ENCODE data around the gene PTGIS. TPM values are rescaled to one million over a fixed set of nuclear protein-coding genes. Genes with fewer than 3 reads are reported as not detected.
A peak's percentile ranks its signal among the peaks of the same experiment; 100 is the strongest.
"Not testable (repeated sequence)": the region's sequence is repeated elsewhere in the genome, so short reads cannot be mapped to it uniquely, and the experiment has no call there.

The PTGIS gene
- 13.6 and 15.3 TPM in 2 replicates for total RNA-seq (2014; rRNA removed; shearing (Covaris generic))

GRCh38 chr20:49567421-49568277 is at the start of gene PTGIS:
Gene PTGIS, minus strand, starts transcription at chr20:49568137. Its CDS starts 21 bp downstream, at chr20:49568116.
- in situ Hi-C loops (cut with HindIII; ENCODE audit: low sequenced_read_pairs): no loop called here
- no peak for DNase-seq (ENCODE audit: low spot score)

GRCh38 chr20:49617394-49617793 is 49.5 kb upstream of the PTGIS start:
- DNase-seq (ENCODE audit: low spot score); in situ Hi-C loops (cut with HindIII; ENCODE audit: low sequenced_read_pairs): not testable (repeated sequence)

GRCh38 chr20:49616154-49617007 is 48.4 kb upstream of the PTGIS start:
- no peak for DNase-seq (ENCODE audit: low spot score)
- in situ Hi-C loops (cut with HindIII; ENCODE audit: low sequenced_read_pairs): no loop called here

- in situ Hi-C loops (cut with HindIII; ENCODE audit: low sequenced_read_pairs): no loop called here
- DNase-seq (ENCODE audit: low spot score): no peak
Measured at GRCh38 chr20:49615401-49616153, 47.6 kb upstream of the PTGIS start.

GRCh38 chr20:49615051-49615400 is 47.1 kb upstream of the PTGIS start:
- DNase-seq (ENCODE audit: low spot score); in situ Hi-C loops (cut with HindIII; ENCODE audit: low sequenced_read_pairs): not testable (repeated sequence)

- DNase-seq (ENCODE audit: low spot score): no peak
- in situ Hi-C loops (cut with HindIII; ENCODE audit: low sequenced_read_pairs): no loop called here
Measured at GRCh38 chr20:49614338-49615050, 46.6 kb upstream of the PTGIS start.

- in situ Hi-C loops (cut with HindIII; ENCODE audit: low sequenced_read_pairs): no loop called here
- peak; percentile 30 for DNase-seq (ENCODE audit: low spot score)
Measured at GRCh38 chr20:49612127-49612738, 44.3 kb upstream of the PTGIS start.

- in situ Hi-C loops (cut with HindIII; ENCODE audit: low sequenced_read_pairs): not testable (repeated sequence)
Measured at GRCh38 chr20:49611539-49612126, 43.7 kb upstream of the PTGIS start.

GRCh38 chr20:49610691-49611538 is 43.0 kb upstream of the PTGIS start:
- DNase-seq (ENCODE audit: low spot score): peak; percentile 70
- in situ Hi-C loops (cut with HindIII; ENCODE audit: low sequenced_read_pairs): no loop called here

More at GRCh38 chr20:49611539-49612126, 43.7 kb upstream of the PTGIS start:
- not testable (repeated sequence) for DNase-seq (ENCODE audit: low spot score)

- peak; percentile 78 for DNase-seq (ENCODE audit: low spot score)
- in situ Hi-C loops (cut with HindIII; ENCODE audit: low sequenced_read_pairs): no loop called here
Measured at GRCh38 chr20:49608752-49609670, 41.1 kb upstream of the PTGIS start.

GRCh38 chr20:49607568-49607967 is 39.6 kb upstream of the PTGIS start:
- in situ Hi-C loops (cut with HindIII; ENCODE audit: low sequenced_read_pairs): no loop called here
- no peak for DNase-seq (ENCODE audit: low spot score)

- in situ Hi-C loops (cut with HindIII; ENCODE audit: low sequenced_read_pairs): no loop called here
- peak; percentile 86 for DNase-seq (ENCODE audit: low spot score)
Measured at GRCh38 chr20:49603209-49603627, 35.3 kb upstream of the PTGIS start.

- no peak for DNase-seq (ENCODE audit: low spot score)
- in situ Hi-C loops (cut with HindIII; ENCODE audit: low sequenced_read_pairs): no loop called here
Measured at GRCh38 chr20:49602345-49603208, 34.6 kb upstream of the PTGIS start.

- no peak for DNase-seq (ENCODE audit: low spot score)
Measured at GRCh38 chr20:49601153-49601924, 33.4 kb upstream of the PTGIS start.

GRCh38 chr20:49599746-49600113 is 31.8 kb upstream of the PTGIS start:
- in situ Hi-C loops (cut with HindIII; ENCODE audit: low sequenced_read_pairs): no loop called here
- no peak for DNase-seq (ENCODE audit: low spot score)

More at GRCh38 chr20:49601153-49601924, 33.4 kb upstream of the PTGIS start:
- in situ Hi-C loops (cut with HindIII; ENCODE audit: low sequenced_read_pairs): no loop called here
